GM12801 (cell line): ENCODE results near the gene ARMH1.

ENCODE experiments used
- CTCF ChIP-seq: IDR thresholded peaks from one replicate; pipeline ENCODE4 v1.5.1; 2011; ENCODE audit warnings: control low read depth; ENCODE audit not compliant: insufficient read length; ENCODE audit errors: extremely low read depth

ARMH1 gene

GRCh38 chr1:44661781-44662682 lies 12.5 kb upstream of the ARMH1 start:
- TF ChIP-seq CTCF, result no peak

GRCh38 chr1:44662683-44663030 lies 11.9 kb upstream of the ARMH1 start:
- TF ChIP-seq CTCF, result no peak

- no peak for TF ChIP-seq CTCF
Observed at GRCh38 chr1:44663417-44663816, 11.1 kb upstream of the ARMH1 start.

- TF ChIP-seq CTCF, result no peak
Observed at GRCh38 chr1:44664730-44665370, 9.7 kb upstream of the ARMH1 start.

- no peak for TF ChIP-seq CTCF
Observed at GRCh38 chr1:44670751-44671640, 3.5 kb upstream of the ARMH1 start.

- TF ChIP-seq CTCF, result no peak
Observed at GRCh38 chr1:44672254-44672955, 2.1 kb upstream of the ARMH1 start.
